ENCODE measurements around the gene C11orf68.
"Not testable (repeated sequence)": the region's sequence is repeated elsewhere in the genome, so short reads cannot be mapped to it uniquely, and the experiment has no call there.

C11orf68 gene

GRCh38 chr11:65911682-65912568 is 6.9 kb downstream of the C11orf68 start:
- DNase-seq, result peak; percentile 40

DNA sequence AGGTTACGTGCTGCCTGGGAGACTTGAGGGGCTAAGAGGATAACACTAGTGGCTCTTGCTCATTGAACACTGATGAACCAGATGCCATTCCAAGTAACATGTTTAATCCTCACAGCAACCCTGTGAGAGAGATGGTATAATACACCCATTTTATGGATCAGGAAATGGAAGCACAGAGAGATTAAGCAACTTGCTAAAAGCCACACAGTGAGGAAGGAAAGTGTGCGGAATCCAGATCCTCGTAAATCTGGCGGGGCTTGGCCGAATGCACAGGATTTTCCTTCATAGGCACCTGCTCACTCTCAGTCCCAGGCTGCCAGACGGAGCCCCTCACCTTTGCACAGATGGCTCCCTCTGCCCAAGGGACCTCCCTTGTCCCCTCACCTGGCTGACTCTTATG is 11.0 kb downstream of the C11orf68 start:
- DNase-seq, result no peak

DNA sequence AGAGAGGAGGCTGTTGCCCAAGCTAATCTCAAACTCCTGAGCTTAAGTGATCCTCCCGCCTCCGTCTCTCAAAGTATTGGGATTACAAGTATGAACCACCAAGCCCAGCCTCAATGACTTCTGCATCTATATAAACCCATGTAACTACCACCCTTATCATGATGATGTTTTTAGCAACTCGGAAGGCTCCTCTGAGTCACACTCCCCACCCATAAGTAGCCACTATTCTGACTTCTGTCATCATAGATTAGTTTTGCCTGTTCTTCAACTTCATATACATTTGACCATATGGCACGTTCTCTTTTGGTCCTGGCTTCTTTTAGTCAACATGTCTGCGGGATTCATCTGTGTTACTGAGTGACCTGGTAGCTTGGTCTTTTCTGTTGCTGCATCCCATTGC is 12.3 kb downstream of the C11orf68 start:
- DNase-seq, result no peak

DNA sequence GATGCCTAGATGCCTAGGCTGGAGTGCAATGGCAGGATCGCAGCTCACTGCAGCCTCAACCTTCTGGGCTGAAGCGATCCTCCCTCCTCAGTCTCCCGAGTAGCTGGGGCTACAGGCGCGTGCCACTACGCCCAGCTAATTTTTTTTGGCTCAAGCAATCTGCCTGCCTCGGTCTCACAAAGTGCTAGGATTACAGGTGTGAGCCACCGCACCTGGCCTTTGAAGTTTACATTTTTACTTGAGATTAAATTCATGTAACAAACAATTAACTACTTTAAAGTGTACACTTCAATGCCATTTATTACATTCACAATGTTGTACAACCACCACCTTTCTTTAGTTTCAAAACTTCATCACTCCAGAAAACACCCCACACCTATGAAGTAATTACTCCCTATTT is 15.1 kb downstream of the C11orf68 start:
- no peak for DNase-seq

- DNase-seq, result no peak
Observed at GRCh38 chr11:65903068-65903481, 15.8 kb downstream of the C11orf68 start.

- no peak for DNase-seq
Observed at GRCh38 chr11:65900899-65901180, 18.0 kb downstream of the C11orf68 start.

GRCh38 chr11:65900125-65900898 is 18.6 kb downstream of the C11orf68 start, which contains the start of gene FOSL1:
TSS of gene FOSL1 (minus strand) at chr11:65900388. CDS start at chr11:65900339, 49 bp downstream.
- DNase-seq, result peak; percentile 45

- DNase-seq, result no peak
Observed at GRCh38 chr11:65899356-65900124, 19.3 kb downstream of the C11orf68 start.

DNA sequence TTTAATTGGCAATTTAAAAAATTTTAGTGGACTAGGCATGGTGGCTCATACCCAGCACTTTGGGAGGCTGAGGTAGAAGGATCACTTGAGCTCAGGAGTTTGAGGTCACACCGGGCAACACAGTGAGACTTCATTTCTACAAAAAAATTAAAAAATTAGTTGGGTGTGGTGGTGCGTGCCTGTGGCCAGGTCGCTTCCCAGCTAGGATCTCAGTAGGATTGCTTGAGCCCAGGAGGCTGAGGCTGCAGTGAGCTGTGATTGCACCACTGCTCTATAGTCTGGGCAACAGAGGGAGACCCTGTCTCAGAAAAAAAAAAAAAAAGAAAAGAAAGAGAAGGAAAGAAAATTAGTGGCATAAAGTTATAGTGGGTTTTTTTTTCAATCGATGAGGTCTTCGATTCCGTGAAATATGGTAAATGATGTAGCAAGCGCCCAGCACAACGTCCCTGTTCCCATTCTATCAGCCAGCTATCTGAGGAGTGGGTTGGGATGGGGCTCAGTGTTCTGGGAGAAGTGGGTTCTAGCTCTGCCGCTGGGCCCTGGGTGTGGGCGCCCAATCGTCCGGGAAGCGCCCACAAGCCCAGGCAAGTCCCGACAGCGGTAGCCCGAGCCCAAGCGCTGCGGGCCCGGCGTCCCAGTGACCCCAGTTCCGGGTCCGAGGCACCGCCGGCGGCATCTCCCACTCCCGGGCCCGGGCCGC is 20.1 kb downstream of the C11orf68 start:
- DNase-seq, result no peak

- DNase-seq, result no peak
Observed at GRCh38 chr11:65897020-65897471, 21.8 kb downstream of the C11orf68 start.

DNA sequence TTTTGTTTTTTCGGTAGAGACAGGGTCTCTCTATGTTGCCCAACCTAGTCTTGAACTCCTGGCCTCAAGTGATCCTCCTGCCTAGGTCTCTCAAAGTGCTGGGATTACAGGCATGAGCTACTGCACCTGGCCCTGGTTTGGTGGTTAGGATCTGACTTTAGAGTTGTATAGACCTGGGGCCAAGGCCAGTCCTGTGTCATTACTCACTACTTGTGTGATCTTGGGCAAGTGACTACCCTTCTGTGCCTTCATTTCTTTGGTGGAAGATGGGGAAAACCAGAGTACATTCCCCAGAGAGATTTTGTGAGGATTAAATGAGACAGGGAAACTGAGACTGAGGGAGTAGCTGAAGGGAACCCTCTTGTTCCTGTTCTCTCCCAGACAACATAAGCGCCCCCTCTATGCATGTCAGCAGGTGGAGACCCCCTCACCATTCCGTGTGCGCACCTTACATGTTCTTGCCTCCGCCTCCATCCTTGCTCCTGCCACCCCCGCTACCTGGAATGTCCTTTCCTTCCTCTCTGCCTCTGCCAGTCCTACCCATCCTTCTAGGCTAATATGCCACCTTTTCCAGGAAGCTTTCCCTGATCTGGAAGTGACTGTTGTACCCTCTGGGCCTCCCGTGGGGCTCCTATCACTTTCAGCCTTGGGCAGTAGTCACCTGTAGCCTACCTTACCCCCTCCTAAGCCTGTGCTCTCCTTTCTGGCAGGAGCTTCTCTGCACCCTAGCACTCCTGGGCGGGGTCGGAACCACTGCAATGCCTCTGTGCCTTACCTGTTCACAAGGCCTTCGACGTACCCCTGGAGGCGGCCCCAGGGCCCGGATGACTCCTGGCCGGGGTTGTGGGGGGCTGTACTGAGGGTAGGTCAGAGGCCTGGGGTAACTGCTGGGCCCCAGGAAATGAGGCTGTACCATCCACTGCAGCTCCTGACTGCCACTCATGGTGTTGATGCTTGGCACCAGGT is 22.5 kb downstream of the C11orf68 start:
- DNase-seq, result no peak

DNA sequence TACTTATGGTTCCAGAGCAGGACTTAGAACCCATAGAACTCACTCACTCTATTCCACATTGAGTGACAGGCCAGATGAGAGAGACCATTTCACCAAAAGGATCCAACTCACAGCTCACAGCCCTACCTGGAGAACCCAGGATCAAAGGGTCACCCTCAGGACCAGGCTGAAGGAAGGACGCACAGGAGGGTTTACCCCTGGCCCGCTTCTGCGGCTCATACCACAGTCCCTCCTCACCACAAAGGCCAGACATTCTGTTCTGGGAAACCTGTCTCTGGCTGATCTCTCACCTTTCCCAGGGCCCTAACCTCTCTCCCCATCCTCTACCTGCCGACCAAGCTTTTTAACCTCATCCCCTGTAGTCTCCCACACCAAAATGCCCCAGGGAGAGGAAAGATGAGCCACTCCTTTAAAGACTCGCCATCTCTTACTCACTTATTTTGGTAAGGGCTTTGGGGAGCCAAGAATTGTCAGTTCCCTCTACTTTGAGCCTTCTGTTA is 23.3 kb downstream of the C11orf68 start:
- DNase-seq, result no peak

DNA sequence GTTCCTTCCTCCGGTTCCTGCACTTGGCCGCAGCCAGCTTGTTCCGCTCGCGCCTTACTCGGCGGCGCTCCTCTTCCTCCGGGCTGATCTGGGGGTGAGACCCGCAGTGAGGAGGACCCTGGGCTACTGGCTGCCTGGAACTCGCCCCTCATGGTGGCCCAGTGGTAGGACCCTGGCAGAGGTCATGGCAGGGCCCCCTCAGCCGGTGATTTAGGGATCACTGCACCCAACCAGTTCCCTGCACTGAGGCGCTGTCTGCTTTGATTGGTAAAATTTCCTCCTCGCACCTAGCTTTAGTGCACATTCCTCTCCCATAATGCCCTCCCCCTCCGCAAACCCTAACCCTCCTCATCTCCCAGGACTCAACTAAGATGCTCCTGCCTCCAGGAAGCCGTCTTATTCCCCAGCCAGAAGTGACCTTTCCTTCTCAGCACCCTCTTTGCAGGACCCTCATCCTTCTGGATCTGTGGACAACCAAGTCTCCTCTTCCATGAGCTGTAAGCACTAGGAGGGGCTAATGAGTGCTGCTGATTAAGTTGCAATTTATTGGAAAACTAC is 24.7 kb downstream of the C11orf68 start:
- no peak for DNase-seq

DNA sequence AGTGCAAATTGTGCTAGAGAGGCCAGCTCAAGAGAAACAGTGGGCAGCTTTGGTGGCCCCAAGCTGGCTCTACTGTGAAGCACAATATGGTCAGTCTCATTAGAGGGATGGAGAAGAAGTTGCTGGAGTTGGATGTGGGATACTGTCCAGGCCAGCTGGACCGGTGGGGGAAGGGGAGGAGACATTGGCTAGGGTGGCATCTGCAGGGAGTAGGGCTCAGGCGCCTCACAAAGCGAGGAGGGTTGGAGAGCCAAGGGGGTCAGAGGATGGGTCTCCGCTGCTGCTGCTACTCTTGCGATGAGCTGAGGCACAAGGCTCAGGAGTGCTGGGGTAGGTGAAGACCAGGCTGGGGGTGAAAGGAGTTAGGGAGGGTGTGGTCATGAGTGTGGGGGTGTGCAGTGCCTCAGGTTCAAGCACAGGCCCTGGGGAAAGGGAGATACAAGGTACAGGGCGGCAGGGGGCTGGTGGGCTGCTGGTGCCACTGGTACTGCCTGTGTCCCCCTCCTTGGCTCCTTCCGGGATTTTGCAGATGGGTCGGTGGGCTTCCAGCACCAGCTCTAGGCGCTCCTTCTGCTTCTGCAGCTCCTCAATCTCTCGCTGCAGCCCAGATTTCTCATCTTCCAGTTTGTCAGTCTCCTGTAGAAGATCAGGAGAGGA is 26.1 kb downstream of the C11orf68 start:
- no peak for DNase-seq

DNA sequence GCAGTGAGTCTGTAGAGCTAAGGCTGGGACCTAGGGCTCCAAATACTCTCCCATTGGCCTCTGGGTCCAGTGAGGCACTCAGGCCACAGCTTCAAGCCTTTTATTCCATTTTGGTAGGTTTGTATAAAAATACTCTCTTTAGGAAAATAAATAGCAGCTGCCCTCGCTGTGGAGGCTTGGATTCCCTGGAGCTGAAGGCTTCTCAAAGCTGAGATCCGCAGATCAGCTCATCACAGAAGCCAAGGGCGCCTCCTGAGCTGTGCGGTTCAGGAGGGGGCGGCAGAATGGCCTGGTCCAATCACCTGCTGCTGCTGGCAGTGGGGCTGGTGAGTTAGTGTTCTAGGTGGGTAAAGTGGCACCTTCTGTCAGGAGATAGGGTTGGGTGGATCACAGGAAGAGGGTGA is 26.7 kb downstream of the C11orf68 start:
- DNase-seq, result not testable (repeated sequence)

DNA sequence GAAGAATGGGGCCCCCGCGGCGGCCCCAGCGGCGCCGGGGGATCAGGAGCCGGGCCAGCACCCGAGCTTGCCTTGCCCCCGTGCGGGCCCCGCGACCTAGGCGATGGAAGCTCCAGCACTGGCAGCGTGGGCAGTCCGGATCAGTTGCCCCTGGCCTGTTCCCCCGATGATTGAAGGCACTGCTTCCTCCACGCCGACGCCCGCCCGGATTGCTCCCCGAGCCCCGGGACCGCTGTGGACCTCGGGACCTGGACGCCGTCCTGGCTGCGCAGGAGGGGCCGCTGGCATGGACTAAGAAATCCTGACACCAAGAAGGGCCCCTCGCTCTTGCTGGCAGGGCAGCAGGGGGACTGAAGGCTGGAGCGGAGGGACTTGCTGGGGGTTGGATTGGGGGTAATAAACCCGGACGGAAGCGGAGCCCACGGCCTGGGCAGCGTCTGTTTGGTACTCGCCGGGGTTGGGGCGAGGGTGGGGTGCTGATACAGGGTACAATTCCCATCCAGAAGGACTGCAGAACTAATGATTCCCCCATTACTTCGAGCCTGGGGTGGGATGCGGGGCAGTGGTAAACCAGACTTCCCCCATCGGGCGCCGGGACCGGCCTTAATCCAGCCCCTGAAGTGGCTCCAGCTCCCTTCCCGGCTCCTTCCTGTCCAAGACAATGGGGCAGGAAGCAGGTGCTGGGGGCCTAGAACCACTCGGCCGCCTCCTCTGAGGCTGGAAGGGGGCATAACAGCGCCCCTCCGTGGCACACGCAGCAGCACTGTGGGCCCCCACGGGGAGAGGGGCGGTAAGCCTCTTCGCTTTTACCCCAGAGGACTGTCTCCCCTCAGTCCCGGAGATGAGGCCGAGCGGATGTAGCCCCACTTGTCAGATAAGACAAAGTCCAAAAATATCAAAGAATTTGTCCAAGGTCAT is 27.4 kb downstream of the C11orf68 start:
- DNase-seq, result peak; percentile 36

DNA sequence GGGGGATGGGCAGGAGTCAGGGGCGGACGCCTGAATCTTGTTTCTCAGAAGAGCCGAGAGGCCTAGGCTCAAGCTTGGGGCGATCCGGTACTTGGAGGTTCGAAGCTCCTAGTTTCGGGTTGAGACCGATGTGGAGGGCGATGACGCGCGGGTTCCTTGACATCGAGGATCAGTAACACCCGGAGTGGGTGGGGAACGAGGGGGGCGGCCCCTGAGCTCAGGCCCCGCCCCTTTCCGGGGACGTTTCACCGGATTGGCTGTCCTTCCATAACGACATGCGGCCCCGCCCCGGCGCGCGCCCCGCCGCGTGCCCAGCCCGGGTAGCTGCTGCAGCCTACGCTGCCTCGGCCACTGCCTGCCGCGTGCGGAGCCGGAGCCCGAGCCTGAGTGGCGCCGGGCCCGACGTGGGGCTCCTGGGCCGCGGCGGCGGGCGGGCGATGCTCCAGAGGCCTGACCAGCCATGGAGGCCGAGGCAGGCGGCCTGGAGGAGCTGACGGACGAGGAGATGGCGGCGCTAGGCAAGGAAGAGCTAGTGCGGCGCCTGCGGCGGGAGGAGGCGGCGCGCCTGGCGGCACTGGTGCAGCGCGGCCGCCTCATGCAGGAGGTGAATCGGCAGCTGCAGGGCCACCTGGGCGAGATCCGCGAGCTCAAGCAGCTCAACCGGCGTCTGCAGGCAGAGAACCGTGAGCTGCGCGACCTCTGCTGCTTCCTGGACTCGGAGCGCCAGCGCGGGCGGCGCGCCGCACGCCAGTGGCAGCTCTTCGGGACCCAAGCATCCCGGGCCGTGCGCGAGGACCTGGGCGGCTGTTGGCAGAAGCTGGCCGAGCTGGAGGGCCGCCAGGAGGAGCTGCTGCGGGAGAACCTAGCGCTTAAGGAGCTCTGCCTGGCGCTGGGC is 28.3 kb downstream of the C11orf68 start, which contains the start of gene CCDC85B:
CCDC85B (plus strand) TSS at position 350 of the 895 bp plus-strand sequence; CDS start at position 461, 111 bp downstream.
- DNase-seq, result peak; percentile 91
